Testis (tissue), 2 donors: ENCODE results near the gene SP3.

Experiments
- POLR2A ChIP-seq: fragments of 450-650 bp; IDR thresholded peaks from one replicate; pipeline ENCODE4 v1.6.1; 2017; ENCODE audit warnings: antibody characterized with exemption, mild to moderate bottlenecking, moderate library complexity
- TF ChIP-seq, protein P1 (sequence below), 3 experiments: fragments of 450-650 bp in 2 of 3; fragments of 200-600 bp in 1 of 3; sonication (generic) in 1 of 3; IDR thresholded peaks; one replicate each; pipeline ENCODE4 v1.5.1; 2016 to 2019; ENCODE audit warnings: antibody characterized with exemption in 3 of 3, mild to moderate bottlenecking in 2 of 3, moderate library complexity in 1 of 3

DNA sequence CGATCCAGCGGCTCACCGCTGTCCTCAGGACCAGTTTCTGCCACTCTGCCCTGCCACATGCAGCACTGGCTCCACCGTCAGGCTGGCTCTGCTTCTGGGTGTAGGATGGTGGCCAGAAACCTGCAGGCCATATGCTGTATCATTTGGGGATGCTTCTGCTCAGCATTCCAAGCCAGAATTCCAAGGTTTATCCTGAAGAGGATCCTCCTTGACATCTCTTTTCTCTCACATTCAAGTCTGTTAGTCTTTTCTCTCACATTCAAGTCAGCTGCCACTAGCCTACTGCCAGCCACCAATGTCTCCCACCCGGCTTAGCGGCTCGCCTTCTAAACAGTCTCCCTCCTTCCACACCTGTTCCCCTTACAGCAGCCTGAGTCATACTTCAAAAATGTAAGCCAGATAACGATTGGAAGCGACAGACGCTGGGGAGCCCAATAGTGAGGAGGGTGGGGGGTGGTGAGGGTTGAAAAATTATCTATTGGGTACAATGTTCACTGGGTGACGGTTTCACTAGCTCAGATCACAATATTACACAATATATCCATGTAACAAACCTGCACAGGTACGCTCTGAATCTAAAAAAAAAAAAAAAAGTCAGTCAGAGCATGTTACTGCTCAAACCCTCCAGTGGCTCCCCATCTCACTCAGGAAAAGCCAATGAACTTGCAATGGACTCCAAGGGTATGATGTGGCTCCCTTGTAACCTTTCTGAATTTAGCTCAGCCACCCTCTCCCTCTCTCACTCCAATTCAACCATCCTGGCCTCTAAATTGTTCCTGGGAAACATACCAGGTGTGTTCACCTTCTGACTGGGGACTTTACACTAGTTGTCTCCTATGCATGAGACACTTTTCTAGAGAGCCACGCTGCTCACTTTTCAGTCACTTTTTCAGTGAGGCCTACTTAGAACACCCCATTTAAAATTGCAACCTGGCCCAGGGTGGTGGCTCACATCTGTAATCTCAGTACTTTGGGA, 38.8 kb upstream of the SP3 start:
- TF ChIP-seq, protein P1, sequence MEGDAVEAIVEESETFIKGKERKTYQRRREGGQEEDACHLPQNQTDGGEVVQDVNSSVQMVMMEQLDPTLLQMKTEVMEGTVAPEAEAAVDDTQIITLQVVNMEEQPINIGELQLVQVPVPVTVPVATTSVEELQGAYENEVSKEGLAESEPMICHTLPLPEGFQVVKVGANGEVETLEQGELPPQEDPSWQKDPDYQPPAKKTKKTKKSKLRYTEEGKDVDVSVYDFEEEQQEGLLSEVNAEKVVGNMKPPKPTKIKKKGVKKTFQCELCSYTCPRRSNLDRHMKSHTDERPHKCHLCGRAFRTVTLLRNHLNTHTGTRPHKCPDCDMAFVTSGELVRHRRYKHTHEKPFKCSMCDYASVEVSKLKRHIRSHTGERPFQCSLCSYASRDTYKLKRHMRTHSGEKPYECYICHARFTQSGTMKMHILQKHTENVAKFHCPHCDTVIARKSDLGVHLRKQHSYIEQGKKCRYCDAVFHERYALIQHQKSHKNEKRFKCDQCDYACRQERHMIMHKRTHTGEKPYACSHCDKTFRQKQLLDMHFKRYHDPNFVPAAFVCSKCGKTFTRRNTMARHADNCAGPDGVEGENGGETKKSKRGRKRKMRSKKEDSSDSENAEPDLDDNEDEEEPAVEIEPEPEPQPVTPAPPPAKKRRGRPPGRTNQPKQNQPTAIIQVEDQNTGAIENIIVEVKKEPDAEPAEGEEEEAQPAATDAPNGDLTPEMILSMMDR (IDR thresholded peaks at IDR 0.05) = no peak
- TF ChIP-seq POLR2A = no peak
